Measurements from ENCODE around the gene COX7A2L. TPM values are rescaled to one million over a fixed set of nuclear protein-coding genes. Genes with fewer than 3 reads are reported as not detected.

Gene COX7A2L
- total RNA-seq, 3 donors from 2014 or later (not counting 1 experiment from before 2014, with no cell fraction given): 45.8 to 59.1 (median 58.1) TPM

DNA sequence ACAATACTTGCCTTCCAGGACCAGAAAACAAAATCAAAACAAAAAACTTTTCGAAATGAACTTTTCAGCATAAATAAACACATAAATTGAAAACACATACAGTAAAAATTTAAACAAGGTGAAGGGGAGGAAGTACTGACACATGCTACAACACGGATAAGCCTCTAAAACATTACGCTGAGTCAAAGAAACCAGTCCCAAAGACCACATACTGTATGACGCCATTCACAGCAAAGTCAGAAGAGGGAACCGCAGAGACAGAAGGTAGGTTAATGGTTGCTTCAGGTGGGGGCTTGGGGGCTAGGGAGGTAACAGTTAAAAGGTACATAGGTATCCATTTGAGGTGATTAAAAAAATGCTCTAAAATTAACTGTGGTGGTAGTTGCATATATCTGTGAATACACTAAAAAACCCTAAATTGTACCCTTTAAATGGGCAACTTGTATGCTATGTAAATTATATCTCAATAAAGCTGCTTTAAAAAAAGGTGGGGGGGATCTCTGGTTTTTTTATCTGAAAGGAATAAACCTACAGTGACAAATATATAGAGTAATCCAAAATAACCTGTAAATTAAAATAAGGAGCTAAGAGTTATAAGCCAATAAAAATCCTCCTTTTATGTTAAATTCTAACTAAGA lies 7.1 kb downstream of the COX7A2L start:
- peak overlapping the region; percentile 64 to 79 for H3K27ac Mint-ChIP-seq
- peaks cover 36% of the 10 kb centered on the region for H3K36me3 ChIP-seq (ENCODE audit: control insufficient read depth, insufficient read depth, low read length)
- H3K27me3 ChIP-seq (ENCODE audit: control insufficient read depth, insufficient read depth, low read length): no peaks in the 10 kb centered on the region
- no peaks in the 10 kb centered on the region for H3K9me3 ChIP-seq (ENCODE audit: control insufficient read depth, insufficient read depth, low read length)
- intact Hi-C loops (cut with micrococcal nuclease): no loop called here
- H3K9me3 Mint-ChIP-seq: no peaks in the 10 kb centered on the region
- no peak overlapping the region for H3K4me3 ChIP-seq (ENCODE audit: low read length)
- no peak overlapping the region for H3K27ac ChIP-seq (ENCODE audit: low read length)
- ATAC-seq (no peak), DNase-seq (no peak)
- H3K4me1 ChIP-seq (ENCODE audit: control insufficient read depth, insufficient read depth, low read length): peaks cover 3% of the 10 kb centered on the region
- H3K36me3 Mint-ChIP-seq: no peaks in the 10 kb centered on the region
- WGBS (ENCODE audit: insufficient coverage): 92% methylated on average over 4 of the region's 5 CpGs
- TF ChIP-seq CTCF (IDR thresholded peaks at IDR 0.05): no peak
- no peaks in the 10 kb centered on the region for H3K27me3 Mint-ChIP-seq (ENCODE audit: low read depth in 2 of 2)
- peaks cover 55 to 63% of the 10 kb centered on the region in 2 donors for H3K4me1 Mint-ChIP-seq
- no peak overlapping the region for H3K4me3 Mint-ChIP-seq

- Mint-ChIP-seq H3K27ac (peak overlapping the region in 1 of 2 donors; percentile 27), H3K36me3 (no peaks in the 10 kb centered on the region), H3K27me3 (ENCODE audit: low read depth in 2 of 2) (no peaks in the 10 kb centered on the region), H3K9me3 (no peaks in the 10 kb centered on the region), H3K4me1 (peaks cover 35 to 55% of the 10 kb centered on the region in 2 donors), H3K4me3 (no peak overlapping the region)
- H3K9me3 ChIP-seq (ENCODE audit: control insufficient read depth, insufficient read depth, low read length): no peaks in the 10 kb centered on the region
- no peak for ATAC-seq
- WGBS (ENCODE audit: insufficient coverage): 98% methylated on average over 5 of the region's 5 CpGs
- H3K4me3 ChIP-seq (ENCODE audit: low read length): no peak overlapping the region
- H3K27me3 ChIP-seq (ENCODE audit: control insufficient read depth, insufficient read depth, low read length): no peaks in the 10 kb centered on the region
- DNase-seq: no peak
- intact Hi-C loops (cut with micrococcal nuclease): no loop called here
- no peaks in the 10 kb centered on the region for H3K4me1 ChIP-seq (ENCODE audit: control insufficient read depth, insufficient read depth, low read length)
- no peak overlapping the region for H3K27ac ChIP-seq (ENCODE audit: low read length)
- H3K36me3 ChIP-seq (ENCODE audit: control insufficient read depth, insufficient read depth, low read length): peaks cover 41% of the 10 kb centered on the region
- TF ChIP-seq CTCF (IDR thresholded peaks at IDR 0.05): no peak
These were observed 9.2 kb downstream of the COX7A2L start for GRCh38 chr2:42351864-42352263.

- intact Hi-C loops (cut with micrococcal nuclease): no loop called here
- Mint-ChIP-seq H3K27me3 (ENCODE audit: low read depth in 2 of 2) (no peaks in the 10 kb centered on the region), H3K4me1 (peaks cover 28 to 49% of the 10 kb centered on the region in 2 donors), H3K4me3 (no peak overlapping the region), H3K9me3 (no peaks in the 10 kb centered on the region), H3K36me3 (no peaks in the 10 kb centered on the region), H3K27ac (no peak overlapping the region)
- no peak overlapping the region for H3K27ac ChIP-seq (ENCODE audit: low read length)
- no peak for ATAC-seq
- H3K27me3 ChIP-seq (ENCODE audit: control insufficient read depth, insufficient read depth, low read length): no peaks in the 10 kb centered on the region
- 96% methylated on average over 2 of the region's 3 CpGs for WGBS (ENCODE audit: insufficient coverage)
- H3K36me3 ChIP-seq (ENCODE audit: control insufficient read depth, insufficient read depth, low read length): peaks cover 44% of the 10 kb centered on the region
- no peak for TF ChIP-seq CTCF (IDR thresholded peaks at IDR 0.05)
- H3K9me3 ChIP-seq (ENCODE audit: control insufficient read depth, insufficient read depth, low read length): no peaks in the 10 kb centered on the region
- no peaks in the 10 kb centered on the region for H3K4me1 ChIP-seq (ENCODE audit: control insufficient read depth, insufficient read depth, low read length)
- DNase-seq: no peak
- no peak overlapping the region for H3K4me3 ChIP-seq (ENCODE audit: low read length)
These were observed 10.5 kb downstream of the COX7A2L start for GRCh38 chr2:42350434-42351063.
